Fibroblast of gingiva (primary cell): ENCODE results near the gene UBE4A.
"Not testable (repeated sequence)": the region's sequence is repeated elsewhere in the genome, so short reads cannot be mapped to it uniquely, and the experiment has no call there.

Experiments
- DNase-seq: peaks from one replicate; pipeline ENCODE4 v3.0.0-alpha.2; 2011; ENCODE audit warnings: low read depth

Gene UBE4A

GRCh38 chr11:118401880-118402590, 42.6 kb downstream of the UBE4A start:
- DNase-seq: peak; percentile 82

- DNase-seq: not testable (repeated sequence)
Observed at GRCh38 chr11:118402594-118402993, 43.2 kb downstream of the UBE4A start.

GRCh38 chr11:118406599-118407166, 47.3 kb downstream of the UBE4A start:
- DNase-seq: peak; percentile 54

- no peak for DNase-seq
Observed at GRCh38 chr11:118410055-118410745, 50.8 kb downstream of the UBE4A start.

- DNase-seq: no peak
Observed at GRCh38 chr11:118411530-118411929, 52.1 kb downstream of the UBE4A start.

- DNase-seq: no peak
Observed at GRCh38 chr11:118412921-118413320, 53.5 kb downstream of the UBE4A start.

- DNase-seq: no peak
Observed at GRCh38 chr11:118415062-118415738, 55.8 kb downstream of the UBE4A start.

GRCh38 chr11:118415739-118416068, 56.3 kb downstream of the UBE4A start:
- peak; percentile 95 for DNase-seq

GRCh38 chr11:118416900-118417299, 57.5 kb downstream of the UBE4A start:
- DNase-seq: not testable (repeated sequence)

- DNase-seq: no peak
Observed at GRCh38 chr11:118417801-118418200, 58.4 kb downstream of the UBE4A start.

- DNase-seq: no peak
Observed at GRCh38 chr11:118418766-118419165, 59.4 kb downstream of the UBE4A start.

GRCh38 chr11:118427707-118428106, 68.3 kb downstream of the UBE4A start:
- DNase-seq: no peak

- no peak for DNase-seq
Observed at GRCh38 chr11:118430956-118431355, 71.6 kb downstream of the UBE4A start.

GRCh38 chr11:118434123-118434552, 74.7 kb downstream of the UBE4A start:
- DNase-seq: peak; percentile 56

GRCh38 chr11:118434553-118435289, 75.3 kb downstream of the UBE4A start:
- DNase-seq: no peak

GRCh38 chr11:118435290-118435892, 76.0 kb downstream of the UBE4A start:
- DNase-seq: peak; percentile 14

GRCh38 chr11:118435893-118436624, 76.7 kb downstream of the UBE4A start, which contains the start of gene KMT2A:
KMT2A (plus strand) TSS chr11:118436492; CDS start chr11:118436513, 21 bp downstream.
- peak; percentile 99 for DNase-seq

GRCh38 chr11:118436639-118437207, 77.3 kb downstream of the UBE4A start:
- DNase-seq: no peak

GRCh38 chr11:118437208-118438125, 78.1 kb downstream of the UBE4A start:
- no peak for DNase-seq
